GM12892 (cell line): ENCODE measurements around the gene STRIP2.

Experiments used
- POLR2A ChIP-seq: IDR thresholded peaks from 2 replicates; pipeline ENCODE4 v1.6.1; 2011; ENCODE audit warnings: low read depth, low read length, control low read depth
- POLR2AphosphoS5 ChIP-seq: IDR thresholded peaks from 2 replicates; pipeline ENCODE4 v1.6.1; 2011; ENCODE audit warnings: low read depth, low read length, control low read depth

- no peak for TF ChIP-seq POLR2A
- TF ChIP-seq POLR2AphosphoS5, result no peak
These were observed 63.8 kb downstream of the STRIP2 start for GRCh38 chr7:129498021-129498420.
